Neural cell (in vitro differentiated cells): ENCODE measurements around the gene NDUFAF5. TPM values are rescaled to one million over a fixed set of nuclear protein-coding genes. Genes with fewer than 3 reads are reported as not detected.

ENCODE experiments used
- H2AFZ ChIP-seq: fragments of 200-600, 300-800 bp; sonication (generic), shearing (Covaris generic); 2 replicates; pipeline ENCODE4 v1.6.0; 2014; ENCODE audit warnings: low read depth, mild to moderate bottlenecking, antibody characterized with exemption, low read length, moderate library complexity
- H3F3A ChIP-seq: fragments of 200-600 bp; shearing (Covaris generic); 2 replicates; pipeline ENCODE4 v1.6.1; 2016; ENCODE audit warnings: mild to moderate bottlenecking, moderate library complexity, mixed read lengths, antibody characterized with exemption, low read length; ENCODE audit not compliant: insufficient read depth, poor library complexity, severe bottlenecking
- H3K27ac ChIP-seq: fragments of 200-600, 300-800 bp; sonication (generic), shearing (Covaris generic); 2 replicates; pipeline ENCODE4 v1.5.1; 2014; ENCODE audit warnings: mild to moderate bottlenecking, low read length, moderate library complexity
- H3K27me3 ChIP-seq: fragments of 300-800, 200-600 bp; sonication (generic), shearing (Covaris generic); 2 replicates; pipeline ENCODE4 v1.6.0; 2014; ENCODE audit warnings: mild to moderate bottlenecking, low read depth, low read length, moderate library complexity; ENCODE audit not compliant: insufficient read depth
- H3K36me3 ChIP-seq: fragments of 300-800, 200-600 bp; sonication (generic), shearing (Covaris generic); 2 replicates; pipeline ENCODE4 v1.5.1; 2014; ENCODE audit warnings: mild to moderate bottlenecking, antibody characterized with exemption, low read length, moderate library complexity; ENCODE audit not compliant: insufficient read depth
- H3K4me2 ChIP-seq: fragments of 300-800, 200-600 bp; sonication (generic), shearing (Covaris generic); 2 replicates; pipeline ENCODE4 v1.6.0; 2014; ENCODE audit warnings: mild to moderate bottlenecking, low read length
- H3K4me3 ChIP-seq: fragments of 300-800, 200-600 bp; sonication (generic), shearing (Covaris generic); 2 replicates; pipeline ENCODE4 v1.5.1; 2014; ENCODE audit warnings: mild to moderate bottlenecking, low read length, moderate library complexity
- H3K79me2 ChIP-seq: fragments of 200-600 bp; shearing (Covaris generic); replicated peaks from 2 replicates; pipeline ENCODE4 v1.6.0; 2014; ENCODE audit warnings: mild to moderate bottlenecking, low read length, moderate library complexity; ENCODE audit not compliant: insufficient read depth
- H3K9ac ChIP-seq: fragments of 300-800, 200-600 bp; sonication (generic), shearing (Covaris generic); 2 replicates; pipeline ENCODE4 v1.6.1; 2016; ENCODE audit warnings: mild to moderate bottlenecking, low read length, mixed read lengths
- H3K9me2 ChIP-seq: fragments of 200-600 bp; shearing (Covaris generic); 2 replicates; pipeline ENCODE4 v1.6.1; 2016; ENCODE audit warnings: mild to moderate bottlenecking, low read length, mixed read lengths; ENCODE audit not compliant: insufficient read depth
- H3K9me3 ChIP-seq: fragments of 200-600, 300-800 bp; sonication (generic), shearing (Covaris generic); 2 replicates; pipeline ENCODE4 v1.6.1; 2016; ENCODE audit warnings: mild to moderate bottlenecking, mixed run types, low read length, moderate library complexity, mixed read lengths
- H4K20me1 ChIP-seq: fragments of 200-600 bp; shearing (Covaris generic); 2 replicates; pipeline ENCODE4 v1.6.1; 2016; ENCODE audit warnings: mild to moderate bottlenecking, mixed run types; ENCODE audit not compliant: insufficient read depth
- CTCF ChIP-seq: fragments of 450-650 bp; IDR thresholded peaks from 2 replicates; pipeline ENCODE4 v1.5.1; 2014; ENCODE audit warnings: antibody characterized with exemption, mild to moderate bottlenecking, moderate library complexity; ENCODE audit not compliant: poor library complexity, severe bottlenecking
- EP300 ChIP-seq: fragments of 450-650 bp; conservative IDR thresholded peaks from 2 replicates; pipeline ENCODE4 v1.6.1; 2014; ENCODE audit warnings: antibody characterized with exemption, mild to moderate bottlenecking, moderate library complexity; ENCODE audit not compliant: poor library complexity, severe bottlenecking
- EZH2 ChIP-seq: fragments of 200-600, 300-800 bp; shearing (Covaris generic), sonication (generic); IDR thresholded peaks from 2 replicates; pipeline ENCODE4 v1.6.1; 2014; ENCODE audit warnings: antibody characterized with exemption, low read length, borderline replicate concordance, mild to moderate bottlenecking; ENCODE audit not compliant: insufficient read depth, poor library complexity, severe bottlenecking
- MXI1 ChIP-seq: fragments of 450-650 bp; conservative IDR thresholded peaks from 2 replicates; pipeline ENCODE4 v1.6.1; 2014; ENCODE audit warnings: antibody characterized with exemption, mild to moderate bottlenecking; ENCODE audit not compliant: poor library complexity, severe bottlenecking
- POLR2AphosphoS5 ChIP-seq: IDR thresholded peaks from 2 replicates; pipeline ENCODE4 v1.6.1; 2012
- RAD21 ChIP-seq: fragments of 450-650 bp; conservative IDR thresholded peaks from 2 replicates; pipeline ENCODE4 v1.6.1; 2014; ENCODE audit warnings: antibody characterized with exemption, mild to moderate bottlenecking, moderate library complexity
- REST ChIP-seq: IDR thresholded peaks from 2 replicates; pipeline ENCODE4 v1.6.1; 2012; ENCODE audit warnings: borderline replicate concordance
- SMC3 ChIP-seq: fragments of 450-650 bp; conservative IDR thresholded peaks from 2 replicates; pipeline ENCODE4 v1.6.1; 2014; ENCODE audit warnings: antibody characterized with exemption, mild to moderate bottlenecking, moderate library complexity; ENCODE audit not compliant: poor library complexity
- TAF1 ChIP-seq: IDR thresholded peaks from 2 replicates; pipeline ENCODE4 v1.6.1; 2012; ENCODE audit warnings: low read depth
- polyA plus RNA-seq: library from polyadenylated mRNA; depleted of rRNA; stranded (reverse); fragments of >200 nt; gene quantifications from 2 replicates; pipeline ENCODE4 v1.2.3, GENCODE V29; 2014

Gene NDUFAF5
- polyA plus RNA-seq, 1 donor from 2014 or later = 103 TPM

- H4K20me1 ChIP-seq = no peaks in the 10 kb centered on the region
- H3K4me2 ChIP-seq = no peak overlapping the region
- no peaks in the 10 kb centered on the region for H3K27me3 ChIP-seq
- no peaks in the 10 kb centered on the region for H3K9me3 ChIP-seq
- H3K9me2 ChIP-seq = no peaks in the 10 kb centered on the region
- H3K9ac ChIP-seq = no peak overlapping the region
- no peaks in the 10 kb centered on the region for H3K79me2 ChIP-seq
- no peak overlapping the region for H3K27ac ChIP-seq
- no peaks in the 10 kb centered on the region for H3F3A ChIP-seq
- H2AFZ ChIP-seq = no peak overlapping the region
- H3K36me3 ChIP-seq = peaks cover 31% of the 10 kb centered on the region
- TF ChIP-seq POLR2AphosphoS5 = no peak
- no peak for TF ChIP-seq EP300
- TF ChIP-seq TAF1 = no peak
- no peak for TF ChIP-seq REST
- no peak for TF ChIP-seq RAD21
- no peak for TF ChIP-seq CTCF
- no peak for TF ChIP-seq SMC3
- no peak overlapping the region for H3K4me3 ChIP-seq
These were observed 15.9 kb downstream of the NDUFAF5 start for GRCh38 chr20:13800728-13801134.

GRCh38 chr20:13809373-13809772 is 24.5 kb downstream of the NDUFAF5 start:
- Histone ChIP-seq H3K27me3 (no peaks in the 10 kb centered on the region), H3K36me3 (peaks cover 10% of the 10 kb centered on the region), H3K79me2 (no peaks in the 10 kb centered on the region), H4K20me1 (no peaks in the 10 kb centered on the region), H3K9ac (no peak overlapping the region), H3K9me2 (no peaks in the 10 kb centered on the region), H3K4me3 (no peak overlapping the region), H3K9me3 (no peaks in the 10 kb centered on the region), H3K27ac (no peak overlapping the region), H3F3A (no peaks in the 10 kb centered on the region), H2AFZ (no peak overlapping the region), H3K4me2 (no peak overlapping the region)
- TF ChIP-seq POLR2AphosphoS5 (no peak), EP300 (no peak), TAF1 (no peak), RAD21 (no peak), MXI1 (no peak), EZH2 (no peak), REST (no peak), CTCF (no peak), SMC3 (no peak)
